ENCODE results near the gene RCN2.
A peak's percentile ranks its signal among the peaks of the same experiment; 100 is the strongest.

The RCN2 gene, protein sequence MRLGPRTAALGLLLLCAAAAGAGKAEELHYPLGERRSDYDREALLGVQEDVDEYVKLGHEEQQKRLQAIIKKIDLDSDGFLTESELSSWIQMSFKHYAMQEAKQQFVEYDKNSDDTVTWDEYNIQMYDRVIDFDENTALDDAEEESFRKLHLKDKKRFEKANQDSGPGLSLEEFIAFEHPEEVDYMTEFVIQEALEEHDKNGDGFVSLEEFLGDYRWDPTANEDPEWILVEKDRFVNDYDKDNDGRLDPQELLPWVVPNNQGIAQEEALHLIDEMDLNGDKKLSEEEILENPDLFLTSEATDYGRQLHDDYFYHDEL

DNA sequence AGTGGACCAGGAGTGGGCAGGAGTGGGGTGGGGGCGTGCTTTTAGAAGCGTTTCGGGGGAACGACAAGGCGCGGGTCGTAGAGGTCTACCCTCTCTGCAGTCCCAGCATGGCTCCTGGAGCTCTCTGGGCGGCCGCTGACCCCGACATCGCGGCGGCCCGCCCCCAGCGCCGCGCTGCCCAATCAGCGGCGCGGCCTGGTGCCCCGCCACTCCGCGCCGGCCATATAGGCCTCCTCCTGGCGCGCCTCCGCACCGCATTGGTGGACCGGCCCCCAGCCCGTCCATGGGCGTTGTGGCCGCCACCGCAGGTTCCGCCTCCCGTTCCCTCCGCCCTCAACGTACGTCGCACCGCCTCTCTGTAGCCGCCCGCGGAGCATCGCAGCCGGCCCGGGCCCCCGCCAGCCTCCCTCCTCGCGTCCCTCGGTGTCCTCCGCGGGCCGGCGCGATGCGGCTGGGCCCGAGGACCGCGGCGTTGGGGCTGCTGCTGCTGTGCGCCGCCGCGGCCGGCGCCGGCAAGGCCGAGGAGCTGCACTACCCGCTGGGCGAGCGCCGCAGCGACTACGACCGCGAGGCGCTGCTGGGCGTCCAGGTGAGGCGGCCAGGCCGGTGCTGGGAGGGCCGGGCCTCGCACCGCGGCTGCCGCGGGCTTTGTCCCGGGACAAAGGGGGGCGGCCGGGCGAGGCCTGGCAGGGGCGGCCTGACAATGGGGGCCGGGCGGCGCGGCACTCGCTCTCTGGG is at the start of gene RCN2:
RCN2 (plus strand) TSS at position 353 of the 738 bp plus-strand sequence; CDS start at position 446, 93 bp downstream.
- TF ChIP-seq, protein P1, sequence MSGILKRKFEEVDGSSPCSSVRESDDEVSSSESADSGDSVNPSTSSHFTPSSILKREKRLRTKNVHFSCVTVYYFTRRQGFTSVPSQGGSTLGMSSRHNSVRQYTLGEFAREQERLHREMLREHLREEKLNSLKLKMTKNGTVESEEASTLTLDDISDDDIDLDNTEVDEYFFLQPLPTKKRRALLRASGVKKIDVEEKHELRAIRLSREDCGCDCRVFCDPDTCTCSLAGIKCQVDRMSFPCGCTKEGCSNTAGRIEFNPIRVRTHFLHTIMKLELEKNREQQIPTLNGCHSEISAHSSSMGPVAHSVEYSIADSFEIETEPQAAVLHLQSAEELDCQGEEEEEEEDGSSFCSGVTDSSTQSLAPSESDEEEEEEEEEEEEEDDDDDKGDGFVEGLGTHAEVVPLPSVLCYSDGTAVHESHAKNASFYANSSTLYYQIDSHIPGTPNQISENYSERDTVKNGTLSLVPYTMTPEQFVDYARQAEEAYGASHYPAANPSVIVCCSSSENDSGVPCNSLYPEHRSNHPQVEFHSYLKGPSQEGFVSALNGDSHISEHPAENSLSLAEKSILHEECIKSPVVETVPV (CRISPR knock-in tag; IDR thresholded peaks at IDR 0.05): no peak
- TF ChIP-seq ZFP30 (CRISPR knock-in tag; IDR thresholded peaks at IDR 0.05) (no peak), ZNF565 (CRISPR knock-in tag; conservative IDR thresholded peaks at IDR 0.05; ENCODE audit: low read depth) (no peak), CSDC2 (CRISPR knock-in tag; IDR thresholded peaks at IDR 0.05) (no peak), TCF4 (CRISPR knock-in tag; IDR thresholded peaks at IDR 0.05; ENCODE audit: borderline replicate concordance) (no peak), ARNTL (CRISPR knock-in tag; IDR thresholded peaks at IDR 0.05; ENCODE audit: borderline replicate concordance, low read depth) (no peak), GLIS3 (CRISPR knock-in tag; IDR thresholded peaks at IDR 0.05) (no peak), ISL1 (CRISPR knock-in tag; IDR thresholded peaks at IDR 0.05) (no peak)
- TF ChIP-seq, protein P2, sequence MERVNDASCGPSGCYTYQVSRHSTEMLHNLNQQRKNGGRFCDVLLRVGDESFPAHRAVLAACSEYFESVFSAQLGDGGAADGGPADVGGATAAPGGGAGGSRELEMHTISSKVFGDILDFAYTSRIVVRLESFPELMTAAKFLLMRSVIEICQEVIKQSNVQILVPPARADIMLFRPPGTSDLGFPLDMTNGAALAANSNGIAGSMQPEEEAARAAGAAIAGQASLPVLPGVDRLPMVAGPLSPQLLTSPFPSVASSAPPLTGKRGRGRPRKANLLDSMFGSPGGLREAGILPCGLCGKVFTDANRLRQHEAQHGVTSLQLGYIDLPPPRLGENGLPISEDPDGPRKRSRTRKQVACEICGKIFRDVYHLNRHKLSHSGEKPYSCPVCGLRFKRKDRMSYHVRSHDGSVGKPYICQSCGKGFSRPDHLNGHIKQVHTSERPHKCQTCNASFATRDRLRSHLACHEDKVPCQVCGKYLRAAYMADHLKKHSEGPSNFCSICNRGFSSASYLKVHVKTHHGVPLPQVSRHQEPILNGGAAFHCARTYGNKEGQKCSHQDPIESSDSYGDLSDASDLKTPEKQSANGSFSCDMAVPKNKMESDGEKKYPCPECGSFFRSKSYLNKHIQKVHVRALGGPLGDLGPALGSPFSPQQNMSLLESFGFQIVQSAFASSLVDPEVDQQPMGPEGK (CRISPR knock-in tag; IDR thresholded peaks at IDR 0.05; ENCODE audit: borderline replicate concordance): no peak
- TF ChIP-seq, protein P3, sequence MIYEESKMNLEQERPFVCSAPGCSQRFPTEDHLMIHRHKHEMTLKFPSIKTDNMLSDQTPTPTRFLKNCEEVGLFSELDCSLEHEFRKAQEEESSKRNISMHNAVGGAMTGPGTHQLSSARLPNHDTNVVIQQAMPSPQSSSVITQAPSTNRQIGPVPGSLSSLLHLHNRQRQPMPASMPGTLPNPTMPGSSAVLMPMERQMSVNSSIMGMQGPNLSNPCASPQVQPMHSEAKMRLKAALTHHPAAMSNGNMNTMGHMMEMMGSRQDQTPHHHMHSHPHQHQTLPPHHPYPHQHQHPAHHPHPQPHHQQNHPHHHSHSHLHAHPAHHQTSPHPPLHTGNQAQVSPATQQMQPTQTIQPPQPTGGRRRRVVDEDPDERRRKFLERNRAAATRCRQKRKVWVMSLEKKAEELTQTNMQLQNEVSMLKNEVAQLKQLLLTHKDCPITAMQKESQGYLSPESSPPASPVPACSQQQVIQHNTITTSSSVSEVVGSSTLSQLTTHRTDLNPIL (CRISPR knock-in tag; IDR thresholded peaks at IDR 0.05; ENCODE audit: low read depth): no peak
- ATAC-seq: peak; percentile 100

DNA sequence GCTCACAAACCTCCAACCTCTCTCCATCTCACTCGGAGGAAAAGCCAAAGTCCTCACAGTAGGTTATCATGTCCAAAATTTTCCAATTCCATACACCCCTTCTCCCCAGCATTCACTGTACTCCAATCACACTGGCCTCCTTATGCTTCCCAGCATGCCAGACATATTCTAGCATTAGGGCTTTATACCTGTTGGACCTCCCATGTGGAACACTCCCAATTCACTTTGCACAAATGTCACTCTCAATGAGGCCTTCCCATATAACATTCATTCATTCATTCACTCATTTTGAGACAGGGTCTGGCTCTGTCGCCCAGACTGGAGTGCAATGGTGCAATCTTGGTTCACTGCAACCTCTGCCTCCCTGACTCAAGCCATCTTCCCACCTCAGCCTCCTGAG is 46.3 kb upstream of the RCN2 start:
- TF ChIP-seq TCF4 (CRISPR knock-in tag; IDR thresholded peaks at IDR 0.05; ENCODE audit: borderline replicate concordance): no peak
- no peak for TF ChIP-seq ESRRG (CRISPR knock-in tag; IDR thresholded peaks at IDR 0.05)
- TF ChIP-seq ARNTL (CRISPR knock-in tag; IDR thresholded peaks at IDR 0.05; ENCODE audit: borderline replicate concordance, low read depth): no peak
- TF ChIP-seq, protein P4, sequence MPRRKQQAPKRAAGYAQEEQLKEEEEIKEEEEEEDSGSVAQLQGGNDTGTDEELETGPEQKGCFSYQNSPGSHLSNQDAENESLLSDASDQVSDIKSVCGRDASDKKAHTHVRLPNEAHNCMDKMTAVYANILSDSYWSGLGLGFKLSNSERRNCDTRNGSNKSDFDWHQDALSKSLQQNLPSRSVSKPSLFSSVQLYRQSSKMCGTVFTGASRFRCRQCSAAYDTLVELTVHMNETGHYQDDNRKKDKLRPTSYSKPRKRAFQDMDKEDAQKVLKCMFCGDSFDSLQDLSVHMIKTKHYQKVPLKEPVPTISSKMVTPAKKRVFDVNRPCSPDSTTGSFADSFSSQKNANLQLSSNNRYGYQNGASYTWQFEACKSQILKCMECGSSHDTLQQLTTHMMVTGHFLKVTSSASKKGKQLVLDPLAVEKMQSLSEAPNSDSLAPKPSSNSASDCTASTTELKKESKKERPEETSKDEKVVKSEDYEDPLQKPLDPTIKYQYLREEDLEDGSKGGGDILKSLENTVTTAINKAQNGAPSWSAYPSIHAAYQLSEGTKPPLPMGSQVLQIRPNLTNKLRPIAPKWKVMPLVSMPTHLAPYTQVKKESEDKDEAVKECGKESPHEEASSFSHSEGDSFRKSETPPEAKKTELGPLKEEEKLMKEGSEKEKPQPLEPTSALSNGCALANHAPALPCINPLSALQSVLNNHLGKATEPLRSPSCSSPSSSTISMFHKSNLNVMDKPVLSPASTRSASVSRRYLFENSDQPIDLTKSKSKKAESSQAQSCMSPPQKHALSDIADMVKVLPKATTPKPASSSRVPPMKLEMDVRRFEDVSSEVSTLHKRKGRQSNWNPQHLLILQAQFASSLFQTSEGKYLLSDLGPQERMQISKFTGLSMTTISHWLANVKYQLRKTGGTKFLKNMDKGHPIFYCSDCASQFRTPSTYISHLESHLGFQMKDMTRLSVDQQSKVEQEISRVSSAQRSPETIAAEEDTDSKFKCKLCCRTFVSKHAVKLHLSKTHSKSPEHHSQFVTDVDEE (CRISPR knock-in tag; IDR thresholded peaks at IDR 0.05): no peak
- TF ChIP-seq, protein P3 (CRISPR knock-in tag; IDR thresholded peaks at IDR 0.05; ENCODE audit: low read depth): no peak
- no peak for TF ChIP-seq ZC3H10 (CRISPR knock-in tag; IDR thresholded peaks at IDR 0.05)
- TF ChIP-seq PPARA (CRISPR knock-in tag; IDR thresholded peaks at IDR 0.05; ENCODE audit: borderline replicate concordance): no peak
- TF ChIP-seq TOX (CRISPR knock-in tag; IDR thresholded peaks at IDR 0.05; ENCODE audit: borderline replicate concordance): no peak
- TF ChIP-seq ZFP30 (CRISPR knock-in tag; IDR thresholded peaks at IDR 0.05): no peak
- TF ChIP-seq CSDC2 (CRISPR knock-in tag; IDR thresholded peaks at IDR 0.05): no peak
- TF ChIP-seq RARB (CRISPR knock-in tag; IDR thresholded peaks at IDR 0.05): no peak
- TF ChIP-seq, protein P5, sequence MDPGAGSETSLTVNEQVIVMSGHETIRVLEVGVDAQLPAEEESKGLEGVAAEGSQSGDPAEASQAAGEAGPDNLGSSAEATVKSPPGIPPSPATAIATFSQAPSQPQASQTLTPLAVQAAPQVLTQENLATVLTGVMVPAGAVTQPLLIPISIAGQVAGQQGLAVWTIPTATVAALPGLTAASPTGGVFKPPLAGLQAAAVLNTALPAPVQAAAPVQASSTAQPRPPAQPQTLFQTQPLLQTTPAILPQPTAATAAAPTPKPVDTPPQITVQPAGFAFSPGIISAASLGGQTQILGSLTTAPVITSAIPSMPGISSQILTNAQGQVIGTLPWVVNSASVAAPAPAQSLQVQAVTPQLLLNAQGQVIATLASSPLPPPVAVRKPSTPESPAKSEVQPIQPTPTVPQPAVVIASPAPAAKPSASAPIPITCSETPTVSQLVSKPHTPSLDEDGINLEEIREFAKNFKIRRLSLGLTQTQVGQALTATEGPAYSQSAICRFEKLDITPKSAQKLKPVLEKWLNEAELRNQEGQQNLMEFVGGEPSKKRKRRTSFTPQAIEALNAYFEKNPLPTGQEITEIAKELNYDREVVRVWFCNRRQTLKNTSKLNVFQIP (CRISPR knock-in tag; IDR thresholded peaks at IDR 0.05; ENCODE audit: borderline replicate concordance, low read depth): no peak
- no peak for TF ChIP-seq ZNF8 (CRISPR knock-in tag; IDR thresholded peaks at IDR 0.05)
- no peak for TF ChIP-seq ISL1 (CRISPR knock-in tag; IDR thresholded peaks at IDR 0.05)
- no peak for TF ChIP-seq SNAI2 (CRISPR knock-in tag; IDR thresholded peaks at IDR 0.05)
- TF ChIP-seq ZFP3 (CRISPR knock-in tag; IDR thresholded peaks at IDR 0.05): no peak
- no peak for TF ChIP-seq ZNF565 (CRISPR knock-in tag; conservative IDR thresholded peaks at IDR 0.05; ENCODE audit: low read depth)
- TF ChIP-seq, protein P2 (CRISPR knock-in tag; IDR thresholded peaks at IDR 0.05; ENCODE audit: borderline replicate concordance): no peak
- no peak for TF ChIP-seq GLIS3 (CRISPR knock-in tag; IDR thresholded peaks at IDR 0.05)
- TF ChIP-seq, protein P1 (CRISPR knock-in tag; IDR thresholded peaks at IDR 0.05): no peak
- no peak for ATAC-seq

Measured in SK-N-SH treated with all-trans-retinoic acid at 6 μM for 48 hours (cell line).